Stimulated activated CD8-positive, alpha-beta memory T cell treated with anti-CD3 and anti-CD28 coated beads, Interleukin-12 subunit alpha, Interleukin-12 subunit beta, amount 100 ng/mL, for 4 hours (primary cell): ENCODE data around the gene TFG.

Source experiments
- DNase-seq: peaks from one replicate; pipeline ENCODE4 v3.0.0-alpha.2; 2020; ENCODE audit warnings: low read depth

TFG gene

GRCh38 chr3:100706365-100706764, 2.9 kb upstream of the TFG start:
- no peak for DNase-seq

- no peak for DNase-seq
Measured at GRCh38 chr3:100708644-100708988, 678 bp upstream of the TFG start.

GRCh38 chr3:100709842-100710260, 557 bp downstream of the TFG start:
- peak; percentile 16 for DNase-seq

GRCh38 chr3:100710261-100710968, 1.1 kb downstream of the TFG start:
- DNase-seq, result no peak

GRCh38 chr3:100715176-100715575, 5.9 kb downstream of the TFG start:
- no peak for DNase-seq

GRCh38 chr3:100717063-100717462, 7.8 kb downstream of the TFG start:
- no peak for DNase-seq

GRCh38 chr3:100717637-100718487, 8.6 kb downstream of the TFG start:
- no peak for DNase-seq

GRCh38 chr3:100719136-100719535, 9.8 kb downstream of the TFG start:
- DNase-seq, result no peak

- DNase-seq, result no peak
Measured at GRCh38 chr3:100720426-100720825, 11.1 kb downstream of the TFG start.

GRCh38 chr3:100725935-100726513, 16.7 kb downstream of the TFG start:
- DNase-seq, result no peak

GRCh38 chr3:100726706-100727105, 17.4 kb downstream of the TFG start:
- no peak for DNase-seq

GRCh38 chr3:100730524-100730923, 21.2 kb downstream of the TFG start:
- no peak for DNase-seq

- no peak for DNase-seq
Measured at GRCh38 chr3:100732435-100732834, 23.1 kb downstream of the TFG start.

- no peak for DNase-seq
Measured at GRCh38 chr3:100737334-100737733, 28.0 kb downstream of the TFG start.

- no peak for DNase-seq
Measured at GRCh38 chr3:100740207-100740606, 30.9 kb downstream of the TFG start.

- no peak for DNase-seq
Measured at GRCh38 chr3:100743535-100743934, 34.2 kb downstream of the TFG start.

- DNase-seq, result no peak
Measured at GRCh38 chr3:100744671-100745070, 35.4 kb downstream of the TFG start.

- no peak for DNase-seq
Measured at GRCh38 chr3:100745617-100746016, 36.3 kb downstream of the TFG start.

- no peak for DNase-seq
Measured at GRCh38 chr3:100746092-100746491, 36.8 kb downstream of the TFG start.

- DNase-seq, result no peak
Measured at GRCh38 chr3:100748220-100748619, 38.9 kb downstream of the TFG start.

GRCh38 chr3:100748967-100749366, 39.7 kb downstream of the TFG start:
- no peak for DNase-seq

GRCh38 chr3:100753846-100754245, 44.6 kb downstream of the TFG start:
- DNase-seq, result no peak
